Mesodermal cell (in vitro differentiated cells): Measurements from ENCODE around the gene FOXP1.

ENCODE experiments used
- H3K27ac ChIP-seq: 2 replicates; pipeline ENCODE4 v1.7.0; 2013; ENCODE audit warnings: mild to moderate bottlenecking, low read depth, low read length, moderate library complexity; ENCODE audit not compliant: severe bottlenecking
- H3K36me3 ChIP-seq: 2 replicates; pipeline ENCODE4 v1.7.1; 2013; ENCODE audit warnings: mild to moderate bottlenecking, low read length, moderate library complexity; ENCODE audit not compliant: control insufficient read depth, insufficient read depth
- H3K4me1 ChIP-seq: one replicate; pipeline ENCODE4 v1.7.1; 2013; ENCODE audit warnings: mild to moderate bottlenecking, low read length; ENCODE audit not compliant: insufficient read depth, control insufficient read depth, poor library complexity, severe bottlenecking
- H3K4me3 ChIP-seq: 2 replicates; pipeline ENCODE4 v1.7.0; 2013; ENCODE audit warnings: low read length, control low read depth, mild to moderate bottlenecking; ENCODE audit not compliant: insufficient read depth, poor library complexity, severe bottlenecking; ENCODE audit errors: extremely low read depth
- H3K9me3 ChIP-seq: 2 replicates; pipeline ENCODE4 v1.7.1; 2013; ENCODE audit warnings: mild to moderate bottlenecking, low read length, moderate library complexity; ENCODE audit not compliant: control insufficient read depth
- WGBS, 2 experiments: methylation state at CpG; one replicate each; pipeline ENCODE4 v1.1.5; 2013; ENCODE audit warnings: missing lambda C conversion rate in 2 of 2; ENCODE audit not compliant: insufficient coverage in 2 of 2; 5-methylcytosine and 5-hydroxymethylcytosine counted together

Gene FOXP1

DNA sequence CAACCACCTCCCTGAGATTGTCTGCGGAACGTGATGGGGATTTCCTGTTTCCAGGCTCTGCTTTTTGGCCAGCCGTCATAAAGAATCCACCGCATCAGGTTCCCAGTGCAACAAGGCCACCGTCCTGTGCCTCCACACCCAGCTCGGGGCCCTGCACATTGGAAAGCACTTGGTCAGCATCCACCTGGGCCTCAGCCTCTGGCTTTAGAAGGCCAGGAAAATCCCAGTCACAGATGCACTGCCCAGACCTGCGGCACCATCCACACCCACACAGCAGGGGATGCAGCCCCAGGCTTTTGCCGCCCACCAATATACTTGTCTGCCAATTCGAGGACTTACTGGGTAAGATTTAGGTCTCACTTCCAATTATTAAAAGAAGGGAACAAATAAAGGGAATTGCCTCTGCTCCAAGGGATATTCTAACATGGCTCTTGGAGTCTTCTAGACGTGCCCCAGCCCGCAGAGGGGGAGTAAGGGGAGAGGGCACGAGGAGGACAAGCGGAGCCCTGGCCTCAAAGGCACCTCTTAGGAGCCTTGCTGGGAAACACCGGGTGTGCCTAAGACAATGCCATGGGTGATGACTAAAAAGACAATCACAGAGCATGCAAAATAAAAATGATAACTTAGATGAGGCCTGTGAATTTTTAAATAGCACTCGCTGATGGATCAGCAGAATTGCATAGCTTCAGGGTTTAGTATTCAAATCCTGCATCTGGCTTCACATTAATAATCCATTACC lies 169.2 kb downstream of the FOXP1 start:
- H3K27ac ChIP-seq, result no peak overlapping the region
- WGBS, 2 experiments, result 85 to 94% methylated on average over 10 to 13 of the region's 15 CpGs
- H3K36me3 ChIP-seq, result no peaks in the 10 kb centered on the region
- H3K4me3 ChIP-seq, result no peak overlapping the region
- no peaks in the 10 kb centered on the region for H3K9me3 ChIP-seq
- peaks cover 11% of the 10 kb centered on the region for H3K4me1 ChIP-seq

DNA sequence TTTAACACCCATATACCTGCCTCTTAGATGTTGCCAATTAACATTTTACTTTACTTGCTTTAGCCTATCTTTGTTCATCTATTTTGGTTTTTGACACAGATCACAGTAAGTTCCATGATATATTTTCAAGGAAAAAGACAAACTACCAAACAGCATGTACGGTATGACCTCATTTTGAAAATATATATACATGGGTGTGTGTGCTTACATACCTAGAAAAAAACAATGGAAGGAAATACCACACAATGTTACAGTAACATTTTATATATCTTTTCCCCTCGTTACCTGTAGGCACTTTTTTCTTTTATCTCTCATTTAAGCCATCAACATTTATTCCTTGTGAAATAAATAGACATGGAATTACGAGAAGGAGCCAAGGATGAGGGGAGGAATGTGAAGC lies 170.0 kb downstream of the FOXP1 start:
- Histone ChIP-seq H3K4me1 (peaks cover 11% of the 10 kb centered on the region), H3K27ac (no peak overlapping the region), H3K4me3 (no peak overlapping the region), H3K9me3 (no peaks in the 10 kb centered on the region), H3K36me3 (no peaks in the 10 kb centered on the region)
- whole genome bisulfite sequencing, 2 experiments, result no CpG with 5 or more reads among the region's 3 CpGs

DNA sequence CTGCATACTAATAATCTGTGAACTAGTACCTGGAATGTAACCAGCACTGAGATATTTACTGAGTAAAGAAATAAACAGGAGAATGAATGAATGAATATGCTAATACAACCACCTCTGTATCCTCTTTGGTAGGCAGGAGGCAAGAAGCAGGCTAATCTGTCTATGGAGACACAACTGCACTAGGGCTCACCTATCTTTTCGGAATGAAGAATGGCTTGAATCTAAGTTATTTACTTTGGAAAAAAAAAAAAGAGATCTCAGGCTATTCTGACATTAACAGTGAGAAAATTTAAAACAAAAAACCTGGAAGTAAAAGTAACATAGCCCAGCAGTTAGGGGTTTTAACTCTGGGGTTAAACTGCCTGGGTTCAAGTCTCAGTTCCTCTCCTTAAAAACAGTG lies 174.2 kb downstream of the FOXP1 start:
- Histone ChIP-seq H3K4me3 (no peak overlapping the region), H3K36me3 (no peaks in the 10 kb centered on the region), H3K4me1 (peaks cover 6% of the 10 kb centered on the region), H3K9me3 (no peaks in the 10 kb centered on the region), H3K27ac (no peak overlapping the region)
- WGBS, 2 experiments, result no CpG with 5 or more reads among the region's 1 CpG

DNA sequence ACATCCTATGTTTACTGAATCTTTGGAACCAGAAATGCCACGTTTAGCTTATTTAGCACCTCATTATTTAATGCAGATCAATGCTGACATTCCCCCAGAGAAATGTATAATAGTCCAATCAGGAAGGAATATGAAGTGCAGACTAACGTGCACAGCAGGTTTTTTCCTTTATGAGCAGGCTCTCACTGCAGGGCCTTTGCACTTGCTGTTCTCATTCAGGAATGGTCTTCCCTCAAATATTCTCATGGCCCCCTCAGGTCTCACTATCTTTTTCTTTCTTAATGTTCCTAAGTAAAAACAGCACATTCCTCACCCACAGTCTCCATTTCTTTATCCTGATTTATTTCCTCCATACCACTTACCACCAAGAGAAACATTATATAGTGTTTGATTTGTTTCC lies 174.6 kb downstream of the FOXP1 start:
- H3K27ac ChIP-seq, result no peak overlapping the region
- 73 to 100% methylated on average over 1 to 2 of the region's 2 CpGs for WGBS, 2 experiments
- peaks cover 3% of the 10 kb centered on the region for H3K4me1 ChIP-seq
- H3K9me3 ChIP-seq, result no peaks in the 10 kb centered on the region
- H3K4me3 ChIP-seq, result no peak overlapping the region
- H3K36me3 ChIP-seq, result no peaks in the 10 kb centered on the region

DNA sequence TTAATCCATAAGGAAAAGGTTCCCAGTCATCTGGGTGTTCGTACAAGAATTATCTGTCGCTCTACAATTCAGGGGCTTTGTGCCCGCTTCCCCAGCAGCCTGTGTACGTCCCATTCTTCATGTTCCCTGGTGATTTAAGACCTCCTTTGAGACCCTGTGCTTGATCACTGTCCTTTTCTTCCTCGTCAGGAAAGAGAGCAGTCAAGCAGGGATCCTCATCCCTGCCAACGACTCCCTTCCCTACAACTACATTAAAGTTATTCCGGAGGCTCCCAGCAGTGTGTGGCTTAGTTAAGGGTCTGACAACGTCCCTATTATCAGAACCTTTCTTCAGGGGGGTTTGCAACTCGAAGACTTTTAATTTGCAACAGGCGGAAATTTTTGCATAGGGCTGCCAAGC lies 175.7 kb downstream of the FOXP1 start:
- Histone ChIP-seq H3K4me3 (no peak overlapping the region), H3K27ac (no peak overlapping the region), H3K9me3 (no peaks in the 10 kb centered on the region), H3K36me3 (no peaks in the 10 kb centered on the region), H3K4me1 (no peaks in the 10 kb centered on the region)
- WGBS, 2 experiments, result 61 to 88% methylated on average over 5 to 7 of the region's 10 CpGs

DNA sequence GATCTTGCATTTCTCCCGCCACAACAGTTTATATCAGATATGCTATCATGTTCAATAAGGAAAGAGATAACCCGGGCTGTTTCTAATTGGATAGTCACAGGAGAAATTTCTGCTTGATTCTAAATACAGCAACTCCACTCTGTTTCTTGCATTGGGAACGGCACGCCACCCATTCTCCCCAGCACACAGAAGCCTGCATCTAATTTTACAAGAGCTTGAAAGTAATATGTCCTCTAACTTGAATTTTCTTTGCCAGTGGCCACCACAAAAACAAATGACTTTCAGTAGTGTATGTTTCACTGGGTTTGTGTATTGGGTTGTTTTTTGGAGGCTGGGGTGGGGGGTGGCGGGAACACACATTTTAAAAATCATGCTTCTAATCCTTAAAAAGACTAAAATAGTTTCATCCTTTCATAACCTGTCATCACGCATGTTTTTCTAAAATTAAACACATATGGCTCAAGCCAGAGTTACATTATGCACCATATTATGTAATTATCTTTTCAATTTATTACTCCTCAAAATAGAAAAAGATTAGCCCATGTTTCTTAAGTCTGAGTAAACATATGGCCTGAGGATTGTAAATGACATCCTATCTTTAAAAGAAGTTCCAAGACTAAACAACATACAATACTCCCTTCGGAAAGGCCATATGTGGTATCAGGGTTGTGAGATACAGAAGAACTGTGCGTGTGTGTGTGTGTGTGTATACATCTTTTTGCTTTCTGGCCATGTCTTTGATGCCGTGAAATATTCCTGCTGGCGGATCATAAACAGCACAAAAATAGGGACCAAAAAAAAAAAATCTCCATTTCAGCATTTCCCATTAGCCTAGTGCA lies 176.3 kb downstream of the FOXP1 start:
- H3K36me3 ChIP-seq, result no peaks in the 10 kb centered on the region
- no peaks in the 10 kb centered on the region for H3K4me1 ChIP-seq
- H3K27ac ChIP-seq, result no peak overlapping the region
- WGBS, 2 experiments, result 87% methylated on average over 5 of the region's 10 CpGs; no CpG with 5 or more reads in 1 of the 2 experiments
- no peaks in the 10 kb centered on the region for H3K9me3 ChIP-seq
- no peak overlapping the region for H3K4me3 ChIP-seq

DNA sequence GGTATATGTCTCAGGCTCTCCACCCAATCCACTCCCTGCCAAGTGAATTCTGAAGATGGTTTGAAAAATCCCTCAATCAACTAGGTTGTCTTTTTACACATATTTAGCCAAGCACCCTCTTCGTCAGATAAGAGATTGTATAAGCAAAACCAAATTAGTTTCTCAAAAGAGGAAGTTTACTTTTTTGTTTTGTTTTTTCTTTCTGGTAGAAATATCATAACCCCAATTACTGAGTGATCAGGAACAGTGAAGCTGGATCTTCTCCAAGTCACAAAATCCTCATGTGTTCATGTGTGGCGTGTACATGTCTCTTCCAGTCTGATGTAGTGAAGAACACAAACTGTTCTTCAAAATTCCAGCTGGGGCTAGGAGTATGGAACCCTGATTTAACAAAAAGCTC lies 180.6 kb downstream of the FOXP1 start:
- Histone ChIP-seq H3K9me3 (no peaks in the 10 kb centered on the region), H3K4me3 (no peak overlapping the region), H3K36me3 (no peaks in the 10 kb centered on the region), H3K27ac (no peak overlapping the region), H3K4me1 (no peaks in the 10 kb centered on the region)
- WGBS, 2 experiments, result 89% methylated on average over 1 of the region's 2 CpGs; no CpG with 5 or more reads in 1 of the 2 experiments

DNA sequence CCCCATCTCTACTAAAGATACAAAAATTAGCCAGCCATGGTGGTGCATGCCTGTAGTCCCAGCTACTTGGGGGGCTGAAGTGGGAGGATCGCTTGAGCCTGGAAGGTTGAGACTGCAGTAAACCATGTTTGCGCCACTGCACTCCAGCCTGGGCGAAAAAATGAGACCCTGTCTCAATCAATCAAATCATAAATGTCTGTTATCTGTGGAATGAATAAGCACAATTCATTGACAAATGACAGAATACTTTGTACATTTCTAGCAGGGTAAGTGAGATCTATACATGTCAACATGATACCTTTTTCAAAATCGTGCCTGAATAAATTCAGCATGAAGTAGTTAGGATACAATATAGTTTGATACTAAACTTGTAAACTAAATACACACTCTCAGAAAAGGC lies 181.2 kb downstream of the FOXP1 start:
- no peaks in the 10 kb centered on the region for H3K4me1 ChIP-seq
- H3K27ac ChIP-seq, result no peak overlapping the region
- H3K36me3 ChIP-seq, result no peaks in the 10 kb centered on the region
- no peaks in the 10 kb centered on the region for H3K9me3 ChIP-seq
- no peak overlapping the region for H3K4me3 ChIP-seq
- 60 to 100% methylated on average over 1 to 3 of the region's 4 CpGs for WGBS, 2 experiments

DNA sequence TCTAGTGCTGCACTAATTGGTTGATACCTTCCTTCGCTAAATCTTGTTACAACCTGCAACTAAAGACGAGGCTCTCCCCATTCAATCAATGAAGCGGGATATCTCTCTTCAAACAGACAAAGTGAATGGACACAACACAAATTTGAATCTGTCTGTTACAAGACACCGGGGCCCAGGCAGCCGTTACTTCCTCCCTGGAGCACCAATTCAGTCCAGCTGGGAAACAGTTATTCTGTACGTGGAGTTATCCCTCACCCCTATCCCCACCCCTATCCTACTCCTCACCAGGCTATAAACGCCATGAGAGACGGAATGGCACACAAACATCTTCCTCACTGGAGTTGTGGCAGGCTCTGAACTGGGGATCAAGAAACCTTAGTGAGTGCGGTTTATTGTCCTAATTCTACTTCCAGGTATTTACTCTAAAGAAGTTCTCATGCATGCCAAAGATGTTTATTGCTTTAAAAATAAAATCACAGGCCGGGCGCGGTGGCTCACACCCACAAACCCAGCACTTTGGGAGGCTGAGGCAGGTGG lies 181.8 kb downstream of the FOXP1 start:
- Histone ChIP-seq H3K4me3 (no peak overlapping the region), H3K4me1 (no peaks in the 10 kb centered on the region), H3K27ac (no peak overlapping the region), H3K9me3 (no peaks in the 10 kb centered on the region), H3K36me3 (no peaks in the 10 kb centered on the region)
- WGBS, 2 experiments, result 83 to 91% methylated on average over 8 to 9 of the region's 12 CpGs

DNA sequence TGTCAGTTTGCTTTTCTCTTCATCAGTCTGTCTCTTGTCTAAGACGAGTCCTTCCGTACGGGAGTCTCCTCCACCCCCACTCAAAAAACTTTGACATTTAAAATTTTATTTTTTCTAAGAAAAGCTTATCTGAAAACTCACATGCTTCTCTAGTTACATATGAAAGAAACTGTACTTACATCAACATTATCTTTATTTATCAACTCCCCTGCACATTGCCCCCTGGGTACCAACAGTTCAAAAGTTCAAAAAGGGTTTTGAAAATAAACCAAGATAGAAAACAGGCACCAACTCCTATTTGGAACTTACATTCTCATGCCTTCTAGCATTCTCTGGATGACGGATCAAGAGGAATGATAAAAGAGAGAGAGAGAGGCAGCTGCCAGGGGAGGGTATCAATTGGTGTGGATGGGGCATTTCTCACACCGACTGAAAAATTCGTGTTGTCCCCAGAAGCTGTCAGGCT lies 182.5 kb downstream of the FOXP1 start:
- Histone ChIP-seq H3K4me1 (no peaks in the 10 kb centered on the region), H3K4me3 (no peak overlapping the region), H3K36me3 (no peaks in the 10 kb centered on the region), H3K27ac (no peak overlapping the region), H3K9me3 (no peaks in the 10 kb centered on the region)
- WGBS, 2 experiments, result 58 to 100% methylated on average over 2 to 3 of the region's 6 CpGs
